HepG2 (cell line): ENCODE data around the gene HOXA10. TPM values are rescaled to one million over a fixed set of nuclear protein-coding genes. Genes with fewer than 3 reads are reported as not detected.
A peak's percentile ranks its signal among the peaks of the same experiment; 100 is the strongest.

Experiments
- ATAC-seq: fragments of 200-7000 bp; cut with Tn5 transposase; 3 replicates; pipeline ENCODE4 v1.9.1; 2020; ENCODE audit warnings: mild to moderate bottlenecking, moderate library complexity
- BruUV-seq: library from RNA; stranded (reverse); fragments of 400-500 nt; replicated peaks from 2 replicates; lab custom pipeline; 2021; lab: Mats Ljungman, UMichigan
- CTCF ChIA-PET: fragments of 300-600 bp; formaldehyde crosslinking; extraction: SDS; loops from one replicate; lab custom pipeline; 2021; ENCODE audit warnings: low total read pairs, inconsistent platforms, low intra/inter-chr PET ratio; lab: Yijun Ruan, JAX
- POLR2A ChIA-PET: fragments of 350-600 bp; sonication (Branson Sonifier 250); formaldehyde crosslinking; loops from one replicate; lab custom pipeline; 2020; ENCODE audit warnings: antibody characterized with exemption, inconsistent platforms; lab: Yijun Ruan, JAX
- DNase-seq: peaks from one replicate; pipeline ENCODE4 v3.0.0-alpha.2; 2015; ENCODE audit warnings: low spot score
- FAIRE-seq: peaks from 3 replicates; lab custom pipeline; 2011; peaks lifted over from hg19 to GRCh38; lab: Jason Lieb, UNC
- H2AFZ ChIP-seq: one replicate; pipeline ENCODE4 v1.6.1; 2011; ENCODE audit warnings: low read length, inconsistent platforms
- H3K27ac ChIP-seq: fragments of 300-600 bp; 3 replicates; pipeline ENCODE4 v1.8.0; 2011; ENCODE audit warnings: mixed run types, mild to moderate bottlenecking, mixed read lengths, low read length, inconsistent platforms; ENCODE audit not compliant: insufficient read depth; ENCODE audit errors: extremely low read length
- H3K27me3 ChIP-seq, 2 experiments: fragments of 200-600 bp in 1 of 2; 2 replicates in 1 of 2; 3 replicates in 1 of 2; pipeline versions ENCODE4 v1.6.0 to v1.8.0; 2011; ENCODE audit warnings: low read length in 2 of 2, mild to moderate bottlenecking in 2 of 2, moderate library complexity in 2 of 2, inconsistent platforms in 1 of 2; ENCODE audit not compliant: insufficient read depth in 2 of 2, control insufficient read depth in 1 of 2
- H3K36me3 ChIP-seq, 2 experiments: fragments of 200-600 bp in 1 of 2; replicated peaks in 1 of 2; 2 replicates in 1 of 2; 3 replicates in 1 of 2; pipeline versions ENCODE4 v1.5.1 to v1.8.0; 2011; ENCODE audit warnings: low read length in 2 of 2, inconsistent platforms in 1 of 2; ENCODE audit not compliant: insufficient read depth in 2 of 2, control insufficient read depth in 1 of 2
- H3K4me1 ChIP-seq: 2 replicates; pipeline ENCODE4 v1.5.1; 2012; ENCODE audit warnings: low read length, inconsistent platforms; ENCODE audit not compliant: insufficient read depth
- H3K4me2 ChIP-seq: 2 replicates; pipeline ENCODE4 v1.6.0; 2011; ENCODE audit warnings: low read depth, low read length, inconsistent platforms
- H3K4me3 ChIP-seq, 3 experiments: fragments of 200-600 bp in 1 of 3; sonication (generic), shearing (Covaris generic) in 1 of 3; replicated peaks in 1 of 3; 2 replicates each; pipeline ENCODE4 v1.5.1; 2011 to 2016; ENCODE audit warnings: low read length in 3 of 3, inconsistent platforms in 2 of 3, low read depth in 2 of 3, mild to moderate bottlenecking in 2 of 3, control low read depth in 1 of 3, mixed read lengths in 1 of 3; ENCODE audit not compliant: insufficient read depth in 1 of 3
- H3K79me2 ChIP-seq: one replicate; pipeline ENCODE4 v1.6.1; 2011; ENCODE audit warnings: low read length, inconsistent platforms; ENCODE audit not compliant: insufficient read depth
- H3K9ac ChIP-seq: 2 replicates; pipeline ENCODE4 v1.6.0; 2011; ENCODE audit warnings: mild to moderate bottlenecking, low read depth, low read length, inconsistent platforms; ENCODE audit not compliant: insufficient read depth
- H3K9me3 ChIP-seq: 2 replicates; pipeline ENCODE4 v1.5.1; 2012; ENCODE audit warnings: mild to moderate bottlenecking, low read length
- H4K20me1 ChIP-seq: 2 replicates; pipeline ENCODE4 v1.6.0; 2011; ENCODE audit warnings: inconsistent platforms, mild to moderate bottlenecking, low read length, moderate library complexity; ENCODE audit not compliant: insufficient read depth
- KLF6 ChIP-seq: IDR thresholded peaks from 2 replicates; pipeline ENCODE4 v1.8.0; 2016; ENCODE audit warnings: missing biosample characterization, missing genetic modification reagents
- NFRKB ChIP-seq: fragments of 450-650 bp; IDR thresholded peaks from 2 replicates; pipeline ENCODE4 v1.6.1; 2017
- PCBP1 ChIP-seq: fragments of 200-400 bp; formaldehyde crosslinking; IDR thresholded peaks from 2 replicates; pipeline ENCODE4 v1.6.1; 2017; ENCODE audit warnings: mild to moderate bottlenecking, low read depth, low read length, borderline replicate concordance
- STAT6 ChIP-seq: sonication (generic); formaldehyde crosslinking; IDR thresholded peaks from 2 replicates; pipeline ENCODE4 v1.4.0; 2020; ENCODE audit warnings: missing genetic modification reagents, mild to moderate bottlenecking, borderline replicate concordance
- SYNCRIP ChIP-seq: fragments of 200-400 bp; formaldehyde crosslinking; IDR thresholded peaks from 2 replicates; pipeline ENCODE4 v1.6.1; 2018; ENCODE audit warnings: mild to moderate bottlenecking, low read depth, low read length; ENCODE audit not compliant: insufficient read depth
- ZNF329 ChIP-seq: sonication (generic); formaldehyde crosslinking; IDR thresholded peaks from 2 replicates; pipeline ENCODE4 v1.9.0; 2021; ENCODE audit warnings: low read depth, mild to moderate bottlenecking, missing genetic modification reagents
- ZNF331 ChIP-seq: sonication (generic); formaldehyde crosslinking; IDR thresholded peaks from 2 replicates; pipeline ENCODE4 v1.4.0; 2020; ENCODE audit warnings: missing genetic modification reagents
- ZNF563 ChIP-seq: sonication (generic); formaldehyde crosslinking; IDR thresholded peaks from 2 replicates; pipeline ENCODE4 v1.8.0; 2022; ENCODE audit warnings: mild to moderate bottlenecking, moderate library complexity, missing genetic modification reagents
- WGBS: methylation state at CpG from one replicate; pipeline ENCODE4 v1.1.6; 2017; ENCODE audit warnings: low lambda C conversion rate; 5-methylcytosine and 5-hydroxymethylcytosine counted together
- in situ Hi-C: cut with HindIII; loops from 2 replicates; pipeline ENCODE4 v1.10.0; 2017; ENCODE audit warnings: low pct_unique_long_range_greater_than_20kb; ENCODE audit not compliant: extremely low pct_ligation_motif_present
- intact Hi-C: fragments of 100-400 bp; cut with micrococcal nuclease; formaldehyde crosslinking; loops from one replicate; pipeline ENCODE4 v1.10.0; 2022; ENCODE audit not compliant: unreplicated experiment
- polyA plus RNA-seq, 8 experiments: library from polyadenylated mRNA; depleted of rRNA in 3 of 8; stranded (reverse) in 7 of 8; unstranded in 1 of 8; fragments of >200 nt; fragmentation: Illumina TruSeq in 4 of 8; extraction: Trizol in 4 of 8; gene quantifications; 2 replicates each; pipeline versions ENCODE4 v1.2.1 to v1.2.3, GENCODE V29; 2011 to 2016; ENCODE audit warnings: low read depth in 4 of 8, missing spikeins in 1 of 8, mixed read lengths in 1 of 8; ENCODE audit not compliant: insufficient read depth in 1 of 8
- total RNA-seq, 5 experiments: library from RNA; depleted of rRNA; stranded (reverse); fragments of >200 nt; fragmentation: Illumina TruSeq; extraction: Trizol; gene quantifications; 2 replicates each; pipeline ENCODE4 v1.2.3, GENCODE V29; 2016; ENCODE audit warnings: low read depth in 1 of 5
- TF ChIP-seq, protein P1 (sequence below): sonication (generic); formaldehyde crosslinking; IDR thresholded peaks from 2 replicates; pipeline ENCODE4 v1.8.0; 2022; ENCODE audit warnings: mild to moderate bottlenecking, missing genetic modification reagents, borderline replicate concordance
- TF ChIP-seq, protein P2 (sequence below): sonication (generic); formaldehyde crosslinking; IDR thresholded peaks from 2 replicates; pipeline ENCODE4 v1.8.0; 2023; ENCODE audit warnings: mild to moderate bottlenecking, missing genetic modification reagents
- TF ChIP-seq, protein P3 (sequence below): sonication (generic); formaldehyde crosslinking; IDR thresholded peaks from 2 replicates; pipeline ENCODE4 v1.4.0; 2020; ENCODE audit warnings: missing genetic modification reagents, mild to moderate bottlenecking, borderline replicate concordance
- TF ChIP-seq, protein P4 (sequence below): sonication (generic); formaldehyde crosslinking; IDR thresholded peaks from 2 replicates; pipeline ENCODE4 v1.5.1; 2020; ENCODE audit warnings: missing genetic modification reagents, mild to moderate bottlenecking, borderline replicate concordance

HOXA10 gene
- total and polyA plus RNA-seq, 2 of the 13 experiments (the other 11 are each of a cell fraction or from before 2014, with no cell fraction given) = not detected

DNA sequence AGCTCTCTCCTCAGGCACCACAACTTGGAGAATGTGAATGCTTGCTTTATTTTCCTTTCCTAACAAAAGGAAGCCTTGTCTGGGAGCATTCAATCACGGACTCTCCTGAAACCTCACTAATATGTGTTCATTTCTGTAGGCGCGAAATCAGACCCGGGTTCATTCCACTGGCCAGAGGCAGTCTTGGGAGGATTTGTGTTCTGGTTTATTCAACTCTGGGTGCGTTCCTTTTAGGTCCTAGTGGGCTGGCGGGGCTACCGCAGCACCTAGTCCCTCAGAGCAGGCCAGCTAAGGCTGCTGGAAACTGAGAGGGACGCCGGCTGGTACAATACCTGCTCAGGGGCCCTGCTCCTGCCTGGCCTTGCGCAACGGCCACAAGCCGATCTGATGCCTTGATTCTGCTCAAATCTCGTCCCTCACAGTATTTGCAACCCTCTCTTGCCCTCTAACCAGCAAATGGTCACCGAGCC, 51.1 kb downstream of the HOXA10 start:
- FAIRE-seq = peak; percentile 4
- Histone ChIP-seq H2AFZ (no peak overlapping the region), H3K27ac (peak overlapping the region; percentile 96)
- no peak for TF ChIP-seq NFRKB
- no peak for TF ChIP-seq SYNCRIP
- TF ChIP-seq ZNF563 (CRISPR knock-in tag) = no peak
- TF ChIP-seq, protein P1, sequence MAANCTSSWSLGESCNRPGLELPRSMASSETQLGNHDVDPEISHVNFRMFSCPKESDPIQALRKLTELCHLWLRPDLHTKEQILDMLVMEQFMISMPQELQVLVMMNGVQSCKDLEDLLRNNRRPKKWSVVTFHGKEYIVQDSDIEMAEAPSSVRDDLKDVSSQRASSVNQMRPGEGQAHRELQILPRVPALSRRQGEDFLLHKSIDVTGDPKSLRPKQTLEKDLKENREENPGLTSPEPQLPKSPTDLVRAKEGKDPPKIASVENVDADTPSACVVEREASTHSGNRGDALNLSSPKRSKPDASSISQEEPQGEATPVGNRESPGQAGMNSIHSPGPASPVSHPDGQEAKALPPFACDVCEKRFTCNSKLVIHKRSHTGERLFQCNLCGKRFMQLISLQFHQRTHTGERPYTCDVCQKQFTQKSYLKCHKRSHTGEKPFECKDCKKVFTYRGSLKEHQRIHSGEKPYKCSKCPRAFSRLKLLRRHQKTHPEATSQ = 0 out of 2 replicates have a peak, but pooled peaks have one; percentile 14
- no peak for TF ChIP-seq STAT6
- TF ChIP-seq, protein P2, sequence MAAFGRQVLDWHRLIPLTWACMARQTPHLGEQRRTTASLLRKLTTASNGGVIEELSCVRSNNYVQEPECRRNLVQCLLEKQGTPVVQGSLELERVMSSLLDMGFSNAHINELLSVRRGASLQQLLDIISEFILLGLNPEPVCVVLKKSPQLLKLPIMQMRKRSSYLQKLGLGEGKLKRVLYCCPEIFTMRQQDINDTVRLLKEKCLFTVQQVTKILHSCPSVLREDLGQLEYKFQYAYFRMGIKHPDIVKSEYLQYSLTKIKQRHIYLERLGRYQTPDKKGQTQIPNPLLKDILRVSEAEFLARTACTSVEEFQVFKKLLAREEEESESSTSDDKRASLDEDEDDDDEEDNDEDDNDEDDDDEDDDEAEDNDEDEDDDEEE = no peak
- TF ChIP-seq, protein P3, sequence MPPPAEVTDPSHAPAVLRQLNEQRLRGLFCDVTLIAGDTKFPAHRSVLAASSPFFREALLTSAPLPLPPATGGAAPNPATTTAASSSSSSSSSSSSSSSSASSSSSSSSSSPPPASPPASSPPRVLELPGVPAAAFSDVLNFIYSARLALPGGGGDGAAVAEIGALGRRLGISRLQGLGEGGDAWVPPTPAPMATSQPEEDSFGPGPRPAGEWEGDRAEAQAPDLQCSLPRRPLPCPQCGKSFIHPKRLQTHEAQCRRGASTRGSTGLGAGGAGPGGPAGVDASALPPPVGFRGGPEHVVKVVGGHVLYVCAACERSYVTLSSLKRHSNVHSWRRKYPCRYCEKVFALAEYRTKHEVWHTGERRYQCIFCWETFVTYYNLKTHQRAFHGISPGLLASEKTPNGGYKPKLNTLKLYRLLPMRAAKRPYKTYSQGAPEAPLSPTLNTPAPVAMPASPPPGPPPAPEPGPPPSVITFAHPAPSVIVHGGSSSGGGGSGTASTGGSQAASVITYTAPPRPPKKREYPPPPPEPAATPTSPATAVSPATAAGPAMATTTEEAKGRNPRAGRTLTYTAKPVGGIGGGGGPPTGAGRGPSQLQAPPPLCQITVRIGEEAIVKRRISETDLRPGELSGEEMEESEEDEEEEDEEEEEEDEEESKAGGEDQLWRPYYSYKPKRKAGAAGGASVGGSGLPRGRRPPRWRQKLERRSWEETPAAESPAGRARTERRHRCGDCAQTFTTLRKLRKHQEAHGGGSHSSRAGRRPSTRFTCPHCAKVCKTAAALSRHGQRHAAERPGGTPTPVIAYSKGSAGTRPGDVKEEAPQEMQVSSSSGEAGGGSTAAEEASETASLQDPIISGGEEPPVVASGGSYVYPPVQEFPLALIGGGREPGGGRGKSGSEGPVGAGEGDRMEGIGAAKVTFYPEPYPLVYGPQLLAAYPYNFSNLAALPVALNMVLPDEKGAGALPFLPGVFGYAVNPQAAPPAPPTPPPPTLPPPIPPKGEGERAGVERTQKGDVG (CRISPR knock-in tag) = peak; percentile 48; the same call in 1 of the 2 replicates
- no peak for TF ChIP-seq ZNF329 (CRISPR knock-in tag)
- TF ChIP-seq, protein P4, sequence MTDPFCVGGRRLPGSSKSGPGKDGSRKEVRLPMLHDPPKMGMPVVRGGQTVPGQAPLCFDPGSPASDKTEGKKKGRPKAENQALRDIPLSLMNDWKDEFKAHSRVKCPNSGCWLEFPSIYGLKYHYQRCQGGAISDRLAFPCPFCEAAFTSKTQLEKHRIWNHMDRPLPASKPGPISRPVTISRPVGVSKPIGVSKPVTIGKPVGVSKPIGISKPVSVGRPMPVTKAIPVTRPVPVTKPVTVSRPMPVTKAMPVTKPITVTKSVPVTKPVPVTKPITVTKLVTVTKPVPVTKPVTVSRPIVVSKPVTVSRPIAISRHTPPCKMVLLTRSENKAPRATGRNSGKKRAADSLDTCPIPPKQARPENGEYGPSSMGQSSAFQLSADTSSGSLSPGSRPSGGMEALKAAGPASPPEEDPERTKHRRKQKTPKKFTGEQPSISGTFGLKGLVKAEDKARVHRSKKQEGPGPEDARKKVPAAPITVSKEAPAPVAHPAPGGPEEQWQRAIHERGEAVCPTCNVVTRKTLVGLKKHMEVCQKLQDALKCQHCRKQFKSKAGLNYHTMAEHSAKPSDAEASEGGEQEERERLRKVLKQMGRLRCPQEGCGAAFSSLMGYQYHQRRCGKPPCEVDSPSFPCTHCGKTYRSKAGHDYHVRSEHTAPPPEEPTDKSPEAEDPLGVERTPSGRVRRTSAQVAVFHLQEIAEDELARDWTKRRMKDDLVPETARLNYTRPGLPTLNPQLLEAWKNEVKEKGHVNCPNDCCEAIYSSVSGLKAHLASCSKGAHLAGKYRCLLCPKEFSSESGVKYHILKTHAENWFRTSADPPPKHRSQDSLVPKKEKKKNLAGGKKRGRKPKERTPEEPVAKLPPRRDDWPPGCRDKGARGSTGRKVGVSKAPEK (CRISPR knock-in tag) = no peak
- TF ChIP-seq PCBP1 = no peak
- peak; percentile 59; the same call in 1 of the 2 replicates for TF ChIP-seq ZNF331 (CRISPR knock-in tag)
- TF ChIP-seq KLF6 = no peak

More for the DNA sequence above, 51.1 kb downstream of the HOXA10 start:
- 0% methylated on average over 6 of the region's 14 CpGs for WGBS
- TSS peak; percentile 85 for BruUV-seq
- peaks cover 0 to 8% of the 10 kb centered on the region in 2 experiments; a peak in 1 of 5 replicates for H3K36me3 ChIP-seq
- H3K4me1 ChIP-seq = peaks cover 81% of the 10 kb centered on the region
- peaks cover 7% of the 10 kb centered on the region for H4K20me1 ChIP-seq
- no peaks in the 10 kb centered on the region for H3K9me3 ChIP-seq
- in situ Hi-C loops (no loop called here), intact Hi-C loops (no loop called here)
- DNase-seq (peak; percentile 44), ATAC-seq (peak; percentile 67)
- peaks cover 51% of the 10 kb centered on the region for H3K79me2 ChIP-seq
- ChIA-PET CTCF (no interaction called here), POLR2A (interaction anchor here (1.6 to 5.8 kb wide), 9 partner anchors 9 to 433 kb away, joined by 5 to 118 read pairs (median 10); partner anchors contain the start of genes HOXA1, HOXA4 and SKAP2)
- no peaks in the 10 kb centered on the region; a peak in 1 of 5 replicates for H3K27me3 ChIP-seq
- H3K4me3 ChIP-seq = peak overlapping the region; percentile 82 to 95 (median 87)
- H3K9ac ChIP-seq = peak overlapping the region; percentile 88
- H3K4me2 ChIP-seq = peak overlapping the region; percentile 87
